Dedifferentiated amniotic fluid mesenchymal stem cell (primary cell): ENCODE measurements around the gene MOB4.
"Not testable (repeated sequence)": the region's sequence is repeated elsewhere in the genome, so short reads cannot be mapped to it uniquely, and the experiment has no call there.

Experiments
- DNase-seq: peaks from one replicate; pipeline ENCODE4 v3.0.0-alpha.2; 2016; ENCODE audit errors: extremely low spot score

MOB4 gene

GRCh38 chr2:197515739-197516392, at the start of gene MOB4:
Gene MOB4 (plus strand): TSS chr2:197516066. CDS start chr2:197516087, 21 bp downstream.
- peak; percentile 89 for DNase-seq

- DNase-seq = no peak
Measured at GRCh38 chr2:197472166-197472565, 43.7 kb upstream of the MOB4 start.

- no peak for DNase-seq
Measured at GRCh38 chr2:197477797-197478196, 38.1 kb upstream of the MOB4 start.

DNA sequence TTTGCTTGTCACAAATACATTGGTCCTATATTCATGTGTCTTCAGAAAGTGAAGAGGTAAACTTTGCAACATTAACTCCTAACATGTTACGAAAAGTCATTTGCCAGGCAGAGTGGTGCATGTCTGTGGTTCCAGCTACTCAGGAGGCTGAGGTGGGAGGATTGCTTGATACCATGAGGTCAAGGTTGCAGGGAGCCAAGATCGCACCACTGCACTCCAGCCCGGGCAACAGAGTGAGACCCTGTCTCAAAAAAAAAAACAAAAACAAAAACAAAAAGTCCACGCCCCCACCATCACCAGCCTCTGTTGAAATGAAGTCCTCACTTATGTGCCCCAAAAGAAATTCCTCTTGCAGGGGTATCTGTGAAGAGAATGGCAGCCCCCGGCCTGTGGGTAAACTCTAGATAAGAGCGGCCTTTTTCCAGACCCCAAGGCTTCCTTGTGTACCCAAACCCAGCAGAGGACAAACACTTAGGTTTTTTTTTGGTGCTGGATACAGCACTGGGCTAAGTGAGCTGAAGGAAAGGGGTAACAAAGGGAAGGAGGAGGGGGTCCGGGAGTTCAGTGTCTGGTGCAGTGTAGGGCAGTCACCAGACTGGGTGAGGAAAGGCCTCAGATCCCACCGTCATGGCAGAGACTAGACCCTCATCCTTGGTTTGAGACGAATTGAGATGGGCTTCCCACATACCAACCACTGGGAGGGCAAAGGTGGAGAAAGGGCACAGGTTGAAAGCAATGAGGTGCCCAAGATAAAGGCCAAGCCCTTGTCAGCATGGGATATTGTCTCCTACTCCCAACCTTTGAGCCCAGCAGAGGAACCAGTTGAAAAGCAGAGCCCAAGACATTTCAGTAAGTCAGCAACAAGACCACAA, 35.5 kb upstream of the MOB4 start:
- no peak for DNase-seq

GRCh38 chr2:197484248-197484647, 31.6 kb upstream of the MOB4 start:
- not testable (repeated sequence) for DNase-seq

- no peak for DNase-seq
Measured at GRCh38 chr2:197486175-197486574, 29.7 kb upstream of the MOB4 start.

DNA sequence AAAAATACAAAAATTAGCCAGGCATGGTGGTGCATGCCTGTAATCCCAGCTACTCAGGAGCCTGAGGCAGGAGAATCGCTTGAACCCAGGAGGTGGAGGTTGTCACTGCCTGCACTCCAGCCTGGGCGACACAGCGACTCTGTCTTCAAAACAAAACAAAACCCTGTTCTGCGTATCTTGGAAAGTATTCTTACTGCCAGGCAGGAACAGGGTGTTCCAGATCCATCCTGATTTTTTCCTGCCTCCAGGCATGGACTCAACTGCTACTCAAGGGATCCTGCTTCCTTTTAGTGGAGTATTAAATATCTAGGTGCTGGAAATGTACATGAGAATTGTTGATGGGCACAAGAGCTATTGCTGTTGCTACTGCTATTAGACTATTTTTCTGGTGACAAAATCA, 28.5 kb upstream of the MOB4 start:
- no peak for DNase-seq

- no peak for DNase-seq
Measured at GRCh38 chr2:197495433-197496134, 20.3 kb upstream of the MOB4 start.

DNA sequence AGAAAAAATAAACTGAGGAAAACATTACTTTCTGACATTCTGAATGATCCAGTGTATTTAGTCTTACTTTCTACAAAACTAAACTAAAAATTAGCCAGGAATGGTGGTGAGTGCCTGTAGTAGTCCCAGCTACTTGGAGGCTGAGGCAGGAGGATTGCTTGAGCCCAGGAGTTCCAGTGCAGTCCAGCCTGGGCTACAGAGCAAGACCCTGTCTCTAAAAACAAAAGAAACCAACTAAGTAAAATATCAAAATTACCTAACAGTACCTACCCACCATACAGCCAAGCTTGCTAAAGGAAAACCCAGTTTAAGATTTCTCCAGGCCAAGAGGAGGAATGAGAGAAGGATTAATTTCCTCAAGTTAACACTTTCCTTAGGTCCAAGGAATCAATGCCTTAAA, 19.2 kb upstream of the MOB4 start:
- DNase-seq = no peak

- DNase-seq = no peak
Measured at GRCh38 chr2:197497326-197497725, 18.5 kb upstream of the MOB4 start.

DNA sequence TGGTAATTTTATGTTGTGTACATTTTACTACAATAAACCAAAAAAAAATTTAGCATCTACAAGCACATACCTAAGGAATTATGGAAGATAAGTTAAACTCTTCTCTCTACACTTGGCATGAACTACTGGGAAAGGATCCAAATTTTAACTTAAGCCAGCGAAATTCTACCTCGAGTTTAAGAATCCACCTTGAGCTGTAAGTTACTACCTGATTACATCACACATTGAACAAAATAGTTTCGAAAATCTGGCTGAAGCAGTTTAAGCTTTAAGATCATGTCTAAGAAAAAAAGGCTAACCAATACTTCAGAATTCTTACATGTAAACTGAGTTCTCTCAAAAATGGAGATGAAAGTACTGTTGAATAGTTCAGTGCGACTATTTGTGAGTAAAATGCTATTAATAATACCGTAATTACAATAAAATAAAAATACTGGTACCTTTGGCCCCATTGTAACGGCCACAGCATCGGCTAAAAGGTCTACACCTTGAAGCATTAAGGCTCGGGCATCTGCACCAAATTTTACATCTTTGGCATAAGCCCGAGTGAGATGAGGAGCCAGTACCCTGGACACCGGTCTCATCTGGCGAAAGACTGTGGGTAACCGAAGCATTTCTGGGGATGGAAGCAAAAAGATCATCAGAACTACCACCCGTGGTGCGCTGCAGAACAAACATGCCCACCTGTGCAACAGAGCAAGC, 17.5 kb upstream of the MOB4 start:
- DNase-seq = peak; percentile 34

GRCh38 chr2:197498937-197499593, 16.8 kb upstream of the MOB4 start:
- peak; percentile 21 for DNase-seq

GRCh38 chr2:197499594-197500502, 16.0 kb upstream of the MOB4 start, which contains the start of the genes HSPD1 and HSPE1:
Gene HSPD1 (minus strand): TSS chr2:197499840. CDS start chr2:197498848, 992 bp downstream.
Gene HSPE1 (plus strand): TSS chr2:197500379. CDS start chr2:197500437, 58 bp downstream.
- DNase-seq = peak; percentile 99

DNA sequence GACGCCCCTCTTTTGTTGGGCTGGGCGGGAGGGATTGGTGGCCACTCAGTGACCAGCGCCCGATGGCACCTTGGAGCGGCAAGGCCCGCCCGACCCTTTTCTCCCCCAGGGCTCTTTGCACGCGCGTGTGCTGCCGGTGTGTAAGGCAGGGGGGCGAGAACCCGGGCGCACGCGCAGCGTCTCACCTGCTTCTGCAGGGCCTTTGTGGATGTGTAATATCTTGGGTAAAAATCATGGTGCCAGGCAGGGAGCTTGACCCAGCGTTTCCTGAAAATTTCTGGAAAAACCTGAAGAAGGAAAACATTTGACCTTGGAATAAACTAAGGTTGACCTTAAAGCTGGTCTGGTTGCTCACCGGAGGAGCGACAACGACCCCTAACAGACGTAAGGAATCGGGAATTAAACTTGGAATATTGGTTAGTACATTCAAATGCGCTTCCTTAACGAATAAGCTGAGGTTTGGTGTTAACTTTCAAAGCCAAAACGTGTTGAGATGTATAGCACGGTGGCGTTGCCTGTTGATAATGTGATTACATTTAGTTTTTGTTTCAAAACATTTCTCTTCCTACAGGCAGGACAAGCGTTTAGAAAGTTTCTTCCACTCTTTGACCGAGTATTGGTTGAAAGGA, 15.2 kb upstream of the MOB4 start:
- no peak for DNase-seq

DNA sequence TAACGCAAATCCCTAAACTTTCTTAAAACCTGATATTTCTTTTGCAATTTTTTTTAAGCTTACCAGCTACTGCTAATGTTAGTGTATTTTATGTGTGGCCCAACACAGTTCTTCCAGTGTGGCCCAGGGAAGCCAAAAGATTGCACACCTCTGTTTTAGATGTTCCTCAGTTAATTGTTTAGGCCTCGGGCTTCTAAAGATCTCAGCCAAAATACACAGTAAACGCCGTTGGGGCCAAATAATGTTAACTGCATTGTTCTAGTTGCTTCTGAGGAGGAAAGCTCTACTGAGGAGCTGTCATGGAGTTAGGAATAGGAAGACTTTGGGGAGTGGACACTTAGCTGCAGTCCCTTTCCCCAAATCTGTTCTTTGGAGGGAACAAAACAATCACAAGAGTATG, 13.7 kb upstream of the MOB4 start:
- no peak for DNase-seq

- DNase-seq = no peak
Measured at GRCh38 chr2:197502685-197503084, 13.2 kb upstream of the MOB4 start.

- no peak for DNase-seq
Measured at GRCh38 chr2:197504000-197504399, 11.9 kb upstream of the MOB4 start.

DNA sequence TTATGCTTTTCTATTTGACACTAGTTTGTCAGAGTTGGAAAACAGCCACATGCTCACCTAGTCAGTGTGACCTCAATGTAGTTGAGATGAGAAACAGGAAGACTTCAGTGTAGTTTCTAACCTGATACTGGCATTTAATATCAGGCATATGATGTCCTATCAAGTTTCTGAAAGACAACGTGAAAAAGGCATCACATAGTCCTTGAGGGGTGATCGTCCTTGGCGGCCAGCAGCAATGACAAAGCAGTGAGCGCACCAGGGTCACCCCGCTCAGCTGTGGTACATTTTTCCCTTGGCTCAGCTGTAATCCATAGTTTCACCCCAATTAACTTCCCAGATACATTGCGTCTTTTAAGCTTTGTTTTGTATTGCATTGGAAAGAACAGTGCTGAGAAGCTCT, 11.4 kb upstream of the MOB4 start:
- DNase-seq = no peak

DNA sequence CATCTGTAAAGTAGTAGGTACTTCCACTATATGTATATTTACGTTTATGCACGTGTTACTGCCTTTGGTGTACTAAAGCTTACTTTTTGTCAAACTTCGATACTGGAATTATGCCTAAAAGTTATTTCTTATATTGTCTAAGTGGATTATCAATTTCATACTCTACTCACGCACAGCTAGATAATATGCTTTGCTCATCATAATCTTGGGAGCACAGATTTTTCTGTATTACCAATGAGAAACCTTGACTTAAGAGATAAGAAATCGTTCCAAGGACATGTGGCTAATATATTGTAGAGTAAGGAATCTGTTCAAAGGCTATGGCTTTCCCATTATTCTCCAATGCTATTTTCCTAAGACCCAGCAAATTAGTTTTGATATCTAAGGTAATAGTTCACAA, 9.2 kb upstream of the MOB4 start:
- DNase-seq = no peak

DNA sequence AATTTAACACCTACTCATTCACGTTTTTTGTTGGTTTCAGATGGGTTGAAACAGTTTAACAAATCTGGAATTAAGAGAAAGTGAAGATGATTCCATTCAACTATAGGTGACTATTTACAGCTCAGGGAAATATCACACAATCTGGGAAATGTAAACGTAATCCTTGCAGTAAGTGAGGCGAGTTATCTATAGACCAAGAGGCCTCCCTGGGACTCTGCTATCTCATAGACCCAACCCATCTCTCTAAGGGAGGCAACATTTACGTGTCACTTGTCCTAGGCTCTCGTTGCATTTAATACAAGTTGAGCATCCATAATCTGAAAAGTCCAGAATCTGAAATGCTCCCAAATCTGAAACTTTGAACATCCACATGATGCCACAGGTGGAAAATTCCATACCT, 2.0 kb upstream of the MOB4 start:
- no peak for DNase-seq
